BJ (cell line): Measurements from ENCODE around the gene ANKRD53. TPM values are rescaled to one million over a fixed set of nuclear protein-coding genes. Genes with fewer than 3 reads are reported as not detected.
"Not testable (repeated sequence)": the region's sequence is repeated elsewhere in the genome, so short reads cannot be mapped to it uniquely, and the experiment has no call there.

Source experiments
- CTCF ChIA-PET: fragments of 350-600 bp; formaldehyde crosslinking; extraction: SDS; loops from one replicate; lab custom pipeline; 2021; ENCODE audit warnings: antibody characterized with exemption, inconsistent platforms; lab: Yijun Ruan, JAX
- POLR2A ChIA-PET: fragments of 300-600 bp; sonication (Branson Sonifier 250); formaldehyde crosslinking; extraction: SDS; loops from one replicate; lab custom pipeline; 2021; ENCODE audit warnings: antibody characterized with exemption; lab: Charles Lee
- DNase-seq: peaks from one replicate; pipeline ENCODE4 v3.0.0-alpha.2; 2011; ENCODE audit warnings: low read depth
- H3K27me3 ChIP-seq: 2 replicates; pipeline ENCODE4 v1.6.0; 2011; ENCODE audit warnings: low read length; ENCODE audit not compliant: control insufficient read depth, insufficient read depth
- H3K36me3 ChIP-seq: 2 replicates; pipeline ENCODE4 v1.5.1; 2011; ENCODE audit warnings: low read length; ENCODE audit not compliant: control insufficient read depth, insufficient read depth
- H3K4me3 ChIP-seq: 2 replicates; pipeline ENCODE4 v1.5.1; 2011; ENCODE audit warnings: low read depth, mild to moderate bottlenecking, control low read depth, low read length
- polyA plus RNA-seq: library from polyadenylated mRNA; depleted of rRNA; stranded (reverse); fragments of >200 nt; gene quantifications from 2 replicates; pipeline ENCODE4 v1.2.3, GENCODE V29; 2011
- TF ChIP-seq, protein P1 (sequence below): IDR thresholded peaks from 2 replicates; pipeline ENCODE4 v1.5.1; 2011; ENCODE audit warnings: low read depth, mild to moderate bottlenecking, control low read depth, inconsistent platforms, low read length, moderate library complexity; ENCODE audit not compliant: insufficient read depth

ANKRD53 gene
- polyA plus RNA-seq, 1 experiment, result 0.43 TPM

DNA sequence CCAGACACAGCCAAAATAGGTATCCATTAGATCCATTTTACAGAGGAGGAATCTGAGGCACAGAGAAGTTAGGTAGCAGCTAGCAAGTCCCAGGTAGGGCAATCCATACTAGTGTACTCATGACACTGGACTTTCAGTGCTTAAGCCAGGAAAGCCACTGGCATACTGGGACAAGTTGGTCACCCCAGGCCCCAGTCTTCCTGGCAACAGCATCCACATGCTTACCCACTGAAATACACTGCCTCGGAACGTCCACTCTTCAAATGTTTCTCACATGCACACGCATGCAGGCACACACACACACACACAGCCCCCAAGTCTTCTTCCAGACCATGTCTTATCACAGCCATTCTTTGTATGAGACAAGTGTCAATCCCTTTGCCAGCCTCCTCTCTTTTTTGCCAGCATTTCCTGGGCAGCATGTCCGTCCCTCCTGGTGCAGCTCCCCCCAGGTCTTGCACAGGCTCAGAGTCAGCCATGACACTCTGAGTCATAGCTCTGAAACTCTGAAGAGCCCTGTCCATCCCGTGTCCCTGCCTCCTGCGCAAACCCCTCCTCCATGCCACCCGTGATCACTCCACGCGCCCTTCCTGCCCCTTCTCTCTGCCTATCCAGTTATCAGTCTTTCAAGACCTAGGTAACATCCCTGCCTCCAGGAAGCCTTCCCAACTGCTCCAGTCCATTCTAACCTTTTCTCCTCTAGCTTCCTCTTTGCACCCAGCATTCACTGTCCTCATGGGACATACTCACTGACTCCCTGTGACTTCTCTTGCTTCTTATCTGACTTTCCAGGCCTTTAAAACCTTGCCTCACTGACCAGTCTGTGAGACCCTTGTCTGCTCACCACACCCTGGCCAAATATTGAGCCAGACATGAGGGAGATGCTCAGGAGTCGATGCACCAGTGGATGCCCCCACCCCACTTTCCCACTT, 27.1 kb downstream of the ANKRD53 start:
- peaks cover 4% of the 10 kb centered on the region for H3K27me3 ChIP-seq
- no peak overlapping the region for H3K4me3 ChIP-seq
- CTCF ChIA-PET, result interaction anchor here (1.3 kb wide), 1 partner anchor 57 kb away, joined by 4 read pairs; no protein-coding TSS in a partner anchor
- TF ChIP-seq, protein P1, sequence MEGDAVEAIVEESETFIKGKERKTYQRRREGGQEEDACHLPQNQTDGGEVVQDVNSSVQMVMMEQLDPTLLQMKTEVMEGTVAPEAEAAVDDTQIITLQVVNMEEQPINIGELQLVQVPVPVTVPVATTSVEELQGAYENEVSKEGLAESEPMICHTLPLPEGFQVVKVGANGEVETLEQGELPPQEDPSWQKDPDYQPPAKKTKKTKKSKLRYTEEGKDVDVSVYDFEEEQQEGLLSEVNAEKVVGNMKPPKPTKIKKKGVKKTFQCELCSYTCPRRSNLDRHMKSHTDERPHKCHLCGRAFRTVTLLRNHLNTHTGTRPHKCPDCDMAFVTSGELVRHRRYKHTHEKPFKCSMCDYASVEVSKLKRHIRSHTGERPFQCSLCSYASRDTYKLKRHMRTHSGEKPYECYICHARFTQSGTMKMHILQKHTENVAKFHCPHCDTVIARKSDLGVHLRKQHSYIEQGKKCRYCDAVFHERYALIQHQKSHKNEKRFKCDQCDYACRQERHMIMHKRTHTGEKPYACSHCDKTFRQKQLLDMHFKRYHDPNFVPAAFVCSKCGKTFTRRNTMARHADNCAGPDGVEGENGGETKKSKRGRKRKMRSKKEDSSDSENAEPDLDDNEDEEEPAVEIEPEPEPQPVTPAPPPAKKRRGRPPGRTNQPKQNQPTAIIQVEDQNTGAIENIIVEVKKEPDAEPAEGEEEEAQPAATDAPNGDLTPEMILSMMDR, result no peak
- DNase-seq, result no peak
- POLR2A ChIA-PET, result no interaction called here
- H3K36me3 ChIP-seq, result no peaks in the 10 kb centered on the region

DNA sequence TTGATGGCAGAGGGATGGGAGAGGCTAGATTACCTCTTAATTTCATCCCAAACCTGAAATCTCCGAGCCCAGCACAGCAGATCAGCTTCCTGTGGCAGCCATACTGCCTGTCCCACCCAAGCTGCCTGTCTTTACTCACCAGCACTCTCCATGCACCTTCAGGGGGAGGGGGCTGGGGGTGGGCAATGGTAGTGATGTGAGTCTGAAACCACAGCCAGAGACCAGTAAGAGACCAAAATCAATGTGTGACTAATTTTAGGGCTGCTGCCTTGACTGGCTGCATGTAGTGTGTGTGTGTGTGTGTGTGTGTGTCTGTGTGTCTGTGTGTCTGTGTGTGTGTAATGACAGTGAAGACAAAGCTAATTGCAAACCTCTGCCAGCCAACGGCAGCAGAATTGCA, 27.9 kb downstream of the ANKRD53 start:
- CTCF ChIA-PET, result interaction anchor here (0.7 to 1.8 kb wide), 3 partner anchors 41 to 590 kb away, joined by 3 to 4 read pairs (median 4); no protein-coding TSS in a partner anchor
- Histone ChIP-seq H3K36me3 (no peaks in the 10 kb centered on the region), H3K4me3 (no peak overlapping the region), H3K27me3 (peaks cover 4% of the 10 kb centered on the region)
- TF ChIP-seq, protein P1, result no peak
- POLR2A ChIA-PET, result no interaction called here
- DNase-seq, result no peak

DNA sequence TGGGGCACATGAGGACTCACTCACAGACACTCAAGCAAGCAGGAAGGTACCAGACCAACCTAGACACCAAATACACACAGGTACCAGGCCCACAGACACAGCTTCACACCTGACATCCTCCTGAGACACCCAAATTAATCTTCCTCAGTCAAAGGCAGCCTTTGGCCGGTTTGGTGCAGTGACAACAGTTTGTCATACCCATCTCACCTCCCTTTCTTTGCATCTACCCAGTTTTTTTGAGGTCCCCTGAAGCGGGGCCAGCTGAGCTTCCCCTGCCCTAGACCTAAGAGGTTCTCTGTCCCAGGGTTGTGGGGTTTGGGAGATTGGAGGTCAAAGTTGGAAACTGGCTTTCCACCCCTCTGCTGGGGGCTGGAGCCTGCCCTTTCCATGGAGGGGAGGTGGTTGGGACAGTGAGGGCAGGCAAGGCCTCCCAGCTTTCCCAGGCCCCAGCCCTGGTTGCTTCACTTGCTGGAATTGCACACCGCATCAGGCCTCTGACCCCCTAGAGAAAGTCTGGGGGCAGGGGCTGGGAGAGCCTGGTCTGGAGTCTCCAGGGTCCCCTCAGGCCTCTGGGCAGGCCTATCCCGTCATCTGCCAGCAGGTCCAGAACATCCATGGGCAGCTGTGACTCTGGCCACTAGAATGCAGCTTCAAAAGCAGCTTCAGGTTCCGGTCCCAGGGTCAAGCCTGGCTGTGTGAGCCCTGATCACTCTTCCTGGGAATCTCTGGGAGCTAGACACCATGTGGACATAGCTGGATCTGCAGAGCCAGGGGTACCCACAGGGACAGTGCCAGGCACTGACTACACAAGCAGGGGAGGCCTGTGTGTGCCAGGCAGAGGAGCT, 28.7 kb downstream of the ANKRD53 start:
- TF ChIP-seq, protein P1, result no peak
- no peak for DNase-seq
- peaks cover 4% of the 10 kb centered on the region for H3K27me3 ChIP-seq
- POLR2A ChIA-PET, result no interaction called here
- H3K36me3 ChIP-seq, result no peaks in the 10 kb centered on the region
- CTCF ChIA-PET, result interaction anchor here (0.7 to 1.8 kb wide), 2 partner anchors 42 to 591 kb away, joined by 3 to 4 read pairs; no protein-coding TSS in a partner anchor
- H3K4me3 ChIP-seq, result no peak overlapping the region

DNA sequence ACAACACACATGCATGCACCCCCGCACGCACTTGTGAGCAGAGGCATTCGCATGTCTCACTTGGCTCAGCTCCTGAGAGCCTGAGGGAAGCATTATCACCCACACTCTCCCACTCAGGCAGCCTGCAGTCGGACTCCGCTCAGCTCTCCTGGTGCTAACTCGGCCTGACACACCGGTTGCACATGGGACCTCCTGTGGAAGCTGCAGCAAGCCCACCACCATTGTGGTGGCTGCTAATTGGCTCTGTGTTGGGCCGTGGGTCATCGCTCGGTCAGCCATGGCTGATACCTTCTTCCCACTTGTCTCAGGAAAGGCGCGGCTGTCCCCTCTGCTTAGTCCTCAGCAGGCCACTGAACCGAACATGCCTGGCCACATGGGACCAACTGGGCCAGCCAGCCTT, 29.9 kb downstream of the ANKRD53 start:
- POLR2A ChIA-PET, result no interaction called here
- H3K4me3 ChIP-seq, result no peak overlapping the region
- no peaks in the 10 kb centered on the region for H3K36me3 ChIP-seq
- DNase-seq, result no peak
- peaks cover 2% of the 10 kb centered on the region for H3K27me3 ChIP-seq
- TF ChIP-seq, protein P1, result no peak
- CTCF ChIA-PET, result interaction anchor here (1.8 kb wide), 1 partner anchor 43 kb away, joined by 4 read pairs; no protein-coding TSS in a partner anchor

DNA sequence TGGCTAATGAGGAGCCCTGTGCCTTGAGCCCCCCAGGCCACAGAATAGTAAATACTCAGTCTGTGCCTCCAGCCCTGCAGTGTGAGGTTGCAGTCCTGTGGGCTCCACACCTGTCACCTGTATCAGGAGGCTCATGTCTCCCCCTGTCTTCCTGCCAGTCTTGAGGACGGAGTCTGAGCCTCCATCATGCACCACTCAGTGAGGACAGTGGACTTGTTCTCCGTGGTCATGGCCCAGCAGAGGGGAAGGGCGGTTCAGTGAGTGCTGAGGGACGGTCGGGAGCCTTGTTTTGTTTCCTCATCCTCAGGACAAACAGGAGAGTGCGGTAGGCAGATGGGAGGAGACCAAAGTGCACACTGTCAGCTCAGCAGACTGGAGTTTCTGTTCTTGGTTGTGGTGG, 33.4 kb downstream of the ANKRD53 start:
- H3K27me3 ChIP-seq, DNase-seq, CTCF ChIA-PET, H3K36me3 ChIP-seq, H3K4me3 ChIP-seq, POLR2A ChIA-PET: not testable (repeated sequence)
